HEK293 (cell line): ENCODE results near the gene DDX28.

ENCODE experiments used
- CTCF ChIA-PET: fragments of 350-600 bp; formaldehyde crosslinking; extraction: SDS; loops from one replicate; lab custom pipeline; 2021; ENCODE audit warnings: antibody characterized with exemption; lab: Yijun Ruan, JAX
- POLR2A ChIA-PET: fragments of 300-600 bp; formaldehyde crosslinking; extraction: SDS; loops from one replicate; lab custom pipeline; 2020; ENCODE audit warnings: antibody characterized with exemption, inconsistent platforms; lab: Yijun Ruan, JAX
- H3K27ac ChIP-seq: fragments of 200-500 bp; sonication (Bioruptor generic); 2 replicates; pipeline ENCODE4 v1.5.1; 2014; ENCODE audit warnings: low read depth, low read length, control low read depth, inconsistent platforms; ENCODE audit errors: extremely low read depth
- H3K36me3 ChIP-seq, 2 experiments: fragments of 200-500 bp in 1 of 2; sonication (Bioruptor generic) in 1 of 2; 1 replicate in 1 of 2; 2 replicates in 1 of 2; pipeline ENCODE4 v1.5.1; 2014 to 2017; ENCODE audit warnings: inconsistent platforms in 2 of 2, low read length in 2 of 2; ENCODE audit not compliant: control insufficient read depth in 2 of 2, insufficient read depth in 1 of 2
- H3K4me1 ChIP-seq: fragments of 200-500 bp; sonication (Bioruptor generic); 2 replicates; pipeline ENCODE4 v1.5.1; 2014; ENCODE audit warnings: mild to moderate bottlenecking, low read length, inconsistent platforms; ENCODE audit not compliant: control insufficient read depth, insufficient read depth
- H3K4me3 ChIP-seq: 2 replicates; pipeline ENCODE4 v1.5.1; 2011; ENCODE audit warnings: low read depth, mild to moderate bottlenecking, control low read depth, low read length, moderate library complexity
- H3K9me3 ChIP-seq: fragments of 200-500 bp; sonication (Bioruptor generic); 2 replicates; pipeline ENCODE4 v1.5.1; 2014; ENCODE audit warnings: low read depth, low read length, inconsistent platforms; ENCODE audit not compliant: control insufficient read depth, insufficient read depth
- GLI4 ChIP-seq: fragments of 450-650 bp; formaldehyde crosslinking; IDR thresholded peaks from 2 replicates; pipeline ENCODE4 v1.5.1; 2016; ENCODE audit warnings: missing biosample characterization, missing genetic modification characterization
- OVOL3 ChIP-seq: fragments of 450-650 bp; formaldehyde crosslinking; IDR thresholded peaks from 2 replicates; pipeline ENCODE4 v1.5.1; 2016; ENCODE audit warnings: missing biosample characterization, missing genetic modification characterization
- PBX3 ChIP-seq: sonication (generic); formaldehyde crosslinking; IDR thresholded peaks from 2 replicates; pipeline ENCODE4 v1.8.1; 2022; ENCODE audit warnings: mild to moderate bottlenecking, moderate library complexity, missing genetic modification reagents
- RBAK ChIP-seq: fragments of 450-650 bp; formaldehyde crosslinking; IDR thresholded peaks from 2 replicates; pipeline ENCODE4 v1.5.1; 2016; ENCODE audit warnings: missing biosample characterization, missing genetic modification characterization
- YY1 ChIP-seq: fragments of 450-650 bp; formaldehyde crosslinking; IDR thresholded peaks from 2 replicates; pipeline ENCODE4 v1.5.1; 2018; ENCODE audit warnings: missing biosample characterization, missing genetic modification characterization
- ZFP3 ChIP-seq: fragments of 450-650 bp; formaldehyde crosslinking; IDR thresholded peaks from 2 replicates; pipeline ENCODE4 v1.5.1; 2016; ENCODE audit warnings: low read depth, missing biosample characterization, missing genetic modification characterization
- ZNF138 ChIP-seq: fragments of 450-650 bp; formaldehyde crosslinking; IDR thresholded peaks from 2 replicates; pipeline ENCODE4 v1.5.1; 2016; ENCODE audit warnings: missing biosample characterization, missing genetic modification characterization, borderline replicate concordance
- ZNF155 ChIP-seq: fragments of 450-650 bp; formaldehyde crosslinking; IDR thresholded peaks from 2 replicates; pipeline ENCODE4 v1.5.1; 2016; ENCODE audit warnings: missing biosample characterization, missing genetic modification characterization
- ZNF211 ChIP-seq: fragments of 450-650 bp; formaldehyde crosslinking; IDR thresholded peaks from 2 replicates; pipeline ENCODE4 v1.5.1; 2016; ENCODE audit warnings: low read depth, missing biosample characterization, missing genetic modification characterization
- ZNF280D ChIP-seq: fragments of 450-650 bp; formaldehyde crosslinking; IDR thresholded peaks from 2 replicates; pipeline ENCODE4 v1.5.1; 2016; ENCODE audit warnings: missing biosample characterization, missing genetic modification characterization
- ZNF292 ChIP-seq: fragments of 450-650 bp; formaldehyde crosslinking; IDR thresholded peaks from 2 replicates; pipeline ENCODE4 v1.5.1; 2016; ENCODE audit warnings: low read depth, missing biosample characterization, missing genetic modification characterization, borderline replicate concordance
- ZNF354C ChIP-seq: fragments of 450-650 bp; formaldehyde crosslinking; IDR thresholded peaks from 2 replicates; pipeline ENCODE4 v1.5.1; 2016; ENCODE audit warnings: missing biosample characterization, missing genetic modification characterization, low read depth, borderline replicate concordance
- ZNF48 ChIP-seq: fragments of 450-650 bp; formaldehyde crosslinking; IDR thresholded peaks from 2 replicates; pipeline ENCODE4 v1.5.1; 2016; ENCODE audit warnings: missing biosample characterization, missing genetic modification characterization
- ZNF548 ChIP-seq: fragments of 450-650 bp; formaldehyde crosslinking; IDR thresholded peaks from 2 replicates; pipeline ENCODE4 v1.5.1; 2016; ENCODE audit warnings: missing biosample characterization, missing genetic modification characterization
- ZNF560 ChIP-seq: fragments of 450-650 bp; formaldehyde crosslinking; IDR thresholded peaks from 2 replicates; pipeline ENCODE4 v1.5.1; 2017; ENCODE audit warnings: missing biosample characterization, missing genetic modification characterization, borderline replicate concordance
- ZNF664 ChIP-seq: fragments of 450-650 bp; formaldehyde crosslinking; IDR thresholded peaks from 2 replicates; pipeline ENCODE4 v1.5.1; 2016; ENCODE audit warnings: missing biosample characterization, missing genetic modification characterization
- ZNF830 ChIP-seq: fragments of 450-650 bp; IDR thresholded peaks from 2 replicates; pipeline ENCODE4 v1.5.0; 2018; ENCODE audit warnings: missing biosample characterization, missing genetic modification characterization, low read depth, mild to moderate bottlenecking, moderate library complexity
- ZSCAN5A ChIP-seq: fragments of 450-650 bp; formaldehyde crosslinking; IDR thresholded peaks from 2 replicates; pipeline ENCODE4 v1.5.1; 2016; ENCODE audit warnings: missing biosample characterization, missing genetic modification characterization
- ZXDB ChIP-seq: fragments of 450-650 bp; formaldehyde crosslinking; IDR thresholded peaks from 2 replicates; pipeline ENCODE4 v1.5.1; 2016; ENCODE audit warnings: missing biosample characterization, missing genetic modification characterization
- TF ChIP-seq, protein P1 (sequence below): IDR thresholded peaks from 2 replicates; pipeline ENCODE4 v1.6.1; 2011; ENCODE audit warnings: mild to moderate bottlenecking, low read depth, low read length, borderline replicate concordance
- TF ChIP-seq, protein P2 (sequence below): fragments of 450-650 bp; formaldehyde crosslinking; IDR thresholded peaks from 2 replicates; pipeline ENCODE4 v1.5.1; 2016; ENCODE audit warnings: missing biosample characterization, missing genetic modification characterization
- TF ChIP-seq, protein P3 (sequence below): fragments of 450-650 bp; formaldehyde crosslinking; IDR thresholded peaks from 2 replicates; pipeline ENCODE4 v1.5.1; 2017; ENCODE audit warnings: missing biosample characterization, missing genetic modification characterization

The DDX28 gene

GRCh38 chr16:67979955-67980678, 42.9 kb downstream of the DDX28 start, which contains the start of gene DPEP3 (continued):
- TF ChIP-seq ZSCAN5A (no peak), ZNF211 (tag by site-specific recombination) (no peak), ZNF155 (tag by site-specific recombination) (no peak), ZNF280D (tag by site-specific recombination) (no peak), GLI4 (tag by site-specific recombination) (no peak), ZNF48 (no peak), ZNF354C (tag by site-specific recombination) (no peak)
- TF ChIP-seq, protein P1, sequence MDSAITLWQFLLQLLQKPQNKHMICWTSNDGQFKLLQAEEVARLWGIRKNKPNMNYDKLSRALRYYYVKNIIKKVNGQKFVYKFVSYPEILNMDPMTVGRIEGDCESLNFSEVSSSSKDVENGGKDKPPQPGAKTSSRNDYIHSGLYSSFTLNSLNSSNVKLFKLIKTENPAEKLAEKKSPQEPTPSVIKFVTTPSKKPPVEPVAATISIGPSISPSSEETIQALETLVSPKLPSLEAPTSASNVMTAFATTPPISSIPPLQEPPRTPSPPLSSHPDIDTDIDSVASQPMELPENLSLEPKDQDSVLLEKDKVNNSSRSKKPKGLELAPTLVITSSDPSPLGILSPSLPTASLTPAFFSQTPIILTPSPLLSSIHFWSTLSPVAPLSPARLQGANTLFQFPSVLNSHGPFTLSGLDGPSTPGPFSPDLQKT = no peak
- TF ChIP-seq, protein P2, sequence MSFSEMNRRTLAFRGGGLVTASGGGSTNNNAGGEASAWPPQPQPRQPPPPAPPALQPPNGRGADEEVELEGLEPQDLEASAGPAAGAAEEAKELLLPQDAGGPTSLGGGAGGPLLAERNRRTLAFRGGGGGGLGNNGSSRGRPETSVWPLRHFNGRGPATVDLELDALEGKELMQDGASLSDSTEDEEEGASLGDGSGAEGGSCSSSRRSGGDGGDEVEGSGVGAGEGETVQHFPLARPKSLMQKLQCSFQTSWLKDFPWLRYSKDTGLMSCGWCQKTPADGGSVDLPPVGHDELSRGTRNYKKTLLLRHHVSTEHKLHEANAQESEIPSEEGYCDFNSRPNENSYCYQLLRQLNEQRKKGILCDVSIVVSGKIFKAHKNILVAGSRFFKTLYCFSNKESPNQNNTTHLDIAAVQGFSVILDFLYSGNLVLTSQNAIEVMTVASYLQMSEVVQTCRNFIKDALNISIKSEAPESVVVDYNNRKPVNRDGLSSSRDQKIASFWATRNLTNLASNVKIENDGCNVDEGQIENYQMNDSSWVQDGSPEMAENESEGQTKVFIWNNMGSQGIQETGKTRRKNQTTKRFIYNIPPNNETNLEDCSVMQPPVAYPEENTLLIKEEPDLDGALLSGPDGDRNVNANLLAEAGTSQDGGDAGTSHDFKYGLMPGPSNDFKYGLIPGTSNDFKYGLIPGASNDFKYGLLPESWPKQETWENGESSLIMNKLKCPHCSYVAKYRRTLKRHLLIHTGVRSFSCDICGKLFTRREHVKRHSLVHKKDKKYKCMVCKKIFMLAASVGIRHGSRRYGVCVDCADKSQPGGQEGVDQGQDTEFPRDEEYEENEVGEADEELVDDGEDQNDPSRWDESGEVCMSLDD = no peak

DNA sequence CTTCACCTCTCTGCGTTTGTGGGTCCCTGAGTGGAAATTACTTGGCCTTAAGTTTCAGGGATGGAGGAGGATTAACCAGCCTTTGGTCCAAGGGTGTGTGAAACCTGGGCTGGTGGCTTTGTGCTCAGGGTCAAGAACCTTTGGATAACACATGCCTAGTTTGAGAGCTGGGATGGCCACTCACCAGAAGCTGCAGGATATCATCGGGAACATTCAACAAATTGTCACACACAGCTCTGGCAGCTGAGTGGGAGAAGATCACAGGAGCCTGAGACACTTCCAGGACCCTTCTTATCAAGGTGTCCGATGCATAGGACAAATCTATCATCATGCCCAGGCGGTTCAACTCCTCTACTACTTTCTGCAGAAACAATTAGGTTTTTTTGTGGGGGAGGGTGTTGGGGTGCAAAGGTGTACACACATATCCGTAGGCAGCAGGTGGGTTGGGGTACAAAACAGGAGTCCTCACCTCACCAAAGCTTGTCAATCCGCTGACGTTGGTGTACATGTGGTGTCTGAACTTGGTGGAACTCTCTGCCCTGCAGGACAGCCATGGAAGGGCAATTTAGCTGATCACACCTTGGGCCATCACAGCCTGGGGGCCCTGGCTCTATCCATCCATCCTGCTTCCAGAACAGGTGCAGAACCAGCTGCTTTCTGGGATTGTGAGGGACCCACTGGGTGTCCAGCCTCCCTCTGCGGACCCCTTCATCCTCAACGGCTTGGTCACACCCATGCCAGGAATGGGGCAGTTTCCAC, 45.4 kb downstream of the DDX28 start:
- H3K9me3 ChIP-seq = no peaks in the 10 kb centered on the region
- TF ChIP-seq OVOL3 (tag by site-specific recombination) (no peak), ZNF830 (no peak), ZFP3 (tag by site-specific recombination) (no peak), ZXDB (tag by site-specific recombination) (no peak), ZNF548 (tag by site-specific recombination) (no peak), YY1 (no peak), ZNF664 (tag by site-specific recombination) (no peak), ZNF292 (tag by site-specific recombination) (no peak), ZNF560 (tag by site-specific recombination) (no peak), PBX3 (CRISPR knock-in tag) (no peak), ZNF138 (tag by site-specific recombination) (no peak), RBAK (no peak)
- TF ChIP-seq, protein P3, sequence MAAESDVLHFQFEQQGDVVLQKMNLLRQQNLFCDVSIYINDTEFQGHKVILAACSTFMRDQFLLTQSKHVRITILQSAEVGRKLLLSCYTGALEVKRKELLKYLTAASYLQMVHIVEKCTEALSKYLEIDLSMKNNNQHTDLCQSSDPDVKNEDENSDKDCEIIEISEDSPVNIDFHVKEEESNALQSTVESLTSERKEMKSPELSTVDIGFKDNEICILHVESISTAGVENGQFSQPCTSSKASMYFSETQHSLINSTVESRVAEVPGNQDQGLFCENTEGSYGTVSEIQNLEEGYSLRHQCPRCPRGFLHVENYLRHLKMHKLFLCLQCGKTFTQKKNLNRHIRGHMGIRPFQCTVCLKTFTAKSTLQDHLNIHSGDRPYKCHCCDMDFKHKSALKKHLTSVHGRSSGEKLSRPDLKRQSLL (tag by site-specific recombination) = no peak

More for the DNA sequence above, 45.4 kb downstream of the DDX28 start:
- no peak overlapping the region for H3K27ac ChIP-seq
- H3K4me1 ChIP-seq = no peaks in the 10 kb centered on the region
- no peak overlapping the region for H3K4me3 ChIP-seq
- CTCF ChIA-PET = interaction anchor here (0.7 kb wide), 1 partner anchor 86 kb away, joined by 3 read pairs; no protein-coding TSS in a partner anchor
- POLR2A ChIA-PET = interaction anchor here (0.6 kb wide), 2 partner anchors 21 to 443 kb away, joined by 5 to 6 read pairs; no protein-coding TSS in a partner anchor
- no peaks in the 10 kb centered on the region for H3K36me3 ChIP-seq
